Measurements from ENCODE around the gene CTSA.

The CTSA gene

DNA sequence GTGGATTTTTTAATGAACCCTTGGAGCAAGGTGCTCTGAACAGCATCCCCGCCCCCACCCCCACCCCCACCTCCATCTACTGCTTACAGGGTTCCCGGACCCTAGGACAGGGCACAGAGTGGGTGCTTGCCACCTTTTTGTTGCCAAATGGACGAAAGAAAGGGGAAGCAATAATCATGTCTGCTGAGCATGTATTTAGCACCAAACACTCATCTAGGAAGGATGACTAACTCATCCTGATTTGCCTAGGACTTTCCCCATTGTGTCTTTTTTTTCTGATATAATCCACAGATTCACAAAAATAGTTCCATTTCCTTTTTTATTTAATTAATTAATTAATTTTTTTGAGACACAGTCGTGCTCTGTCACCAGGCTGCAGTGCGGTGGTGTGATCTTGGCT, 22.0 kb downstream of the CTSA start:
- Histone ChIP-seq H3K4me3 (ENCODE audit: low read length) (no peak overlapping the region), H3K27ac (ENCODE audit: low read depth, low read length) (no peak overlapping the region), H3K79me2 (ENCODE audit: control insufficient read depth, low read length) (no peaks in the 10 kb centered on the region), H4K20me1 (ENCODE audit: control insufficient read depth, insufficient read depth, low read depth, low read length) (no peaks in the 10 kb centered on the region), H3K9me2 (replicated peaks; ENCODE audit: control insufficient read depth, low read length) (no peaks in the 10 kb centered on the region), H3F3A (ENCODE audit: control insufficient read depth, insufficient read depth) (no peaks in the 10 kb centered on the region), H3K4me2 (ENCODE audit: low read length) (no peak overlapping the region), H3K36me3 (ENCODE audit: control insufficient read depth, low read length) (no peaks in the 10 kb centered on the region), H3K4me1 (ENCODE audit: control insufficient read depth, low read length) (peaks cover 14% of the 10 kb centered on the region), H3K9me3 (ENCODE audit: control insufficient read depth, insufficient read depth, low read length) (no peaks in the 10 kb centered on the region), H3K27me3 (ENCODE audit: control insufficient read depth, low read length) (peaks cover 22% of the 10 kb centered on the region)
- TF ChIP-seq EZH2phosphoT487 (IDR thresholded peaks at IDR 0.05; ENCODE audit: borderline replicate concordance, low read length): no peak
- TF ChIP-seq, protein P1, sequence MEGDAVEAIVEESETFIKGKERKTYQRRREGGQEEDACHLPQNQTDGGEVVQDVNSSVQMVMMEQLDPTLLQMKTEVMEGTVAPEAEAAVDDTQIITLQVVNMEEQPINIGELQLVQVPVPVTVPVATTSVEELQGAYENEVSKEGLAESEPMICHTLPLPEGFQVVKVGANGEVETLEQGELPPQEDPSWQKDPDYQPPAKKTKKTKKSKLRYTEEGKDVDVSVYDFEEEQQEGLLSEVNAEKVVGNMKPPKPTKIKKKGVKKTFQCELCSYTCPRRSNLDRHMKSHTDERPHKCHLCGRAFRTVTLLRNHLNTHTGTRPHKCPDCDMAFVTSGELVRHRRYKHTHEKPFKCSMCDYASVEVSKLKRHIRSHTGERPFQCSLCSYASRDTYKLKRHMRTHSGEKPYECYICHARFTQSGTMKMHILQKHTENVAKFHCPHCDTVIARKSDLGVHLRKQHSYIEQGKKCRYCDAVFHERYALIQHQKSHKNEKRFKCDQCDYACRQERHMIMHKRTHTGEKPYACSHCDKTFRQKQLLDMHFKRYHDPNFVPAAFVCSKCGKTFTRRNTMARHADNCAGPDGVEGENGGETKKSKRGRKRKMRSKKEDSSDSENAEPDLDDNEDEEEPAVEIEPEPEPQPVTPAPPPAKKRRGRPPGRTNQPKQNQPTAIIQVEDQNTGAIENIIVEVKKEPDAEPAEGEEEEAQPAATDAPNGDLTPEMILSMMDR (IDR thresholded peaks at IDR 0.05; ENCODE audit: low read depth, low read length, poor library complexity, severe bottlenecking): no peak

GRCh38 chr20:45917790-45918141, 26.6 kb downstream of the CTSA start:
- peaks cover 23% of the 10 kb centered on the region for H3K27me3 ChIP-seq (ENCODE audit: control insufficient read depth, low read length)
- H3K79me2 ChIP-seq (ENCODE audit: control insufficient read depth, low read length): no peaks in the 10 kb centered on the region
- TF ChIP-seq EZH2phosphoT487 (IDR thresholded peaks at IDR 0.05; ENCODE audit: borderline replicate concordance, low read length): no peak
- TF ChIP-seq, protein P1 (IDR thresholded peaks at IDR 0.05; ENCODE audit: low read depth, low read length, poor library complexity, severe bottlenecking): no peak
- no peaks in the 10 kb centered on the region for H3K9me3 ChIP-seq (ENCODE audit: control insufficient read depth, insufficient read depth, low read length)
- no peak overlapping the region for H3K4me2 ChIP-seq (ENCODE audit: low read length)
- no peaks in the 10 kb centered on the region for H4K20me1 ChIP-seq (ENCODE audit: control insufficient read depth, insufficient read depth, low read depth, low read length)
- H3K36me3 ChIP-seq (ENCODE audit: control insufficient read depth, low read length): no peaks in the 10 kb centered on the region
- H3K4me1 ChIP-seq (ENCODE audit: control insufficient read depth, low read length): no peaks in the 10 kb centered on the region
- H3K27ac ChIP-seq (ENCODE audit: low read depth, low read length): no peak overlapping the region
- no peak overlapping the region for H3K4me3 ChIP-seq (ENCODE audit: low read length)
- H3K9me2 ChIP-seq (replicated peaks; ENCODE audit: control insufficient read depth, low read length): no peaks in the 10 kb centered on the region
- H3F3A ChIP-seq (ENCODE audit: control insufficient read depth, insufficient read depth): no peaks in the 10 kb centered on the region

DNA sequence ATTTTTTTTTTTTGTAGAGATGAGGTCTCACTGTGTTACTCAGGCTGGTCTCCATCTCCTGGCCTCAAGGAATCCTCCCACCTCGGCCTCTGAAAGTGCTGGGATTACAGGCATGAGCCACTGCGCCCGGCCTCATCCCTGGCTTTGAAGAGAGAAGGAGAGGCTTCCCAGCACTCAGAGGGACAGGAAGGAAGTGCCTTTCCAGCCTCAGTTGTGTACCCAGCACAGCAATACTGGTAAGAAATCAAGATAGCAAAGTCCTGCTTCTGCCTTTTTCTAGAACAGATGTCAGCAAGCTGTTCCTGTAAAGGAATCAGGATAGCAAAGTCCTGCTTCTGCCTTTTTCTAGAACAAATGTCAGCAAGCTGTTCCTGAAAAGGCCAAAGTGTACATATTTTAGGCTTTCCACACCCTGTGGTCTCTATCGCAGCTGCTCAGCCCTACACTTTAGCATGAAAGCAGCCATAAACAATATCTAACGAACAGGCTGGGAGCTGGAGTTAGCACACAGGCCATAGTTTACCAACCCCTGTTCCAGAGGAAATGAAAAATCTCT, 27.1 kb downstream of the CTSA start:
- Histone ChIP-seq H3K9me3 (ENCODE audit: control insufficient read depth, insufficient read depth, low read length) (no peaks in the 10 kb centered on the region), H3K36me3 (ENCODE audit: control insufficient read depth, low read length) (no peaks in the 10 kb centered on the region), H3K27ac (ENCODE audit: low read depth, low read length) (no peak overlapping the region), H3K79me2 (ENCODE audit: control insufficient read depth, low read length) (no peaks in the 10 kb centered on the region), H3K4me3 (ENCODE audit: low read length) (no peak overlapping the region), H4K20me1 (ENCODE audit: control insufficient read depth, insufficient read depth, low read depth, low read length) (no peaks in the 10 kb centered on the region), H3K9me2 (replicated peaks; ENCODE audit: control insufficient read depth, low read length) (no peaks in the 10 kb centered on the region), H3F3A (ENCODE audit: control insufficient read depth, insufficient read depth) (no peaks in the 10 kb centered on the region), H3K27me3 (ENCODE audit: control insufficient read depth, low read length) (peaks cover 23% of the 10 kb centered on the region), H3K4me1 (ENCODE audit: control insufficient read depth, low read length) (no peaks in the 10 kb centered on the region), H3K4me2 (ENCODE audit: low read length) (no peak overlapping the region)
- TF ChIP-seq EZH2phosphoT487 (IDR thresholded peaks at IDR 0.05; ENCODE audit: borderline replicate concordance, low read length): no peak
- TF ChIP-seq, protein P1 (IDR thresholded peaks at IDR 0.05; ENCODE audit: low read depth, low read length, poor library complexity, severe bottlenecking): no peak
